MM.1S (cell line): Measurements from ENCODE around the gene LDLRAD3.

Source experiments
- DNase-seq: peaks from one replicate; pipeline ENCODE4 v3.0.0-alpha.2; 2015
- H2AFZ ChIP-seq: fragments of 300-600 bp; sonication (generic); 2 replicates; pipeline ENCODE4 v1.6.0; 2016; ENCODE audit warnings: antibody characterized with exemption, low read length
- H3F3A ChIP-seq: fragments of 300-600 bp; sonication (generic); 2 replicates; pipeline ENCODE4 v1.6.1; 2016; ENCODE audit warnings: mild to moderate bottlenecking, antibody characterized with exemption, low read length, moderate library complexity, mixed read lengths; ENCODE audit not compliant: insufficient read depth
- H3K27ac ChIP-seq: fragments of 300-600 bp; sonication (generic); 2 replicates; pipeline ENCODE4 v1.5.1; 2016; ENCODE audit warnings: mild to moderate bottlenecking, low read length
- H3K27me3 ChIP-seq: fragments of 300-600 bp; sonication (generic); replicated peaks from 2 replicates; pipeline ENCODE4 v1.6.0; 2016; ENCODE audit warnings: low read length; ENCODE audit not compliant: insufficient read depth
- H3K36me3 ChIP-seq: fragments of 300-600 bp; sonication (generic); replicated peaks from 2 replicates; pipeline ENCODE4 v1.6.1; 2016; ENCODE audit warnings: mild to moderate bottlenecking, low read length, mixed read lengths; ENCODE audit not compliant: insufficient read depth
- H3K4me1 ChIP-seq: fragments of 300-600 bp; sonication (generic); 2 replicates; pipeline ENCODE4 v1.6.1; 2016; ENCODE audit warnings: low read length, mixed read lengths
- H3K4me2 ChIP-seq: fragments of 300-600 bp; sonication (generic); 2 replicates; pipeline ENCODE4 v1.6.0; 2016; ENCODE audit warnings: low read depth, low read length
- H3K4me3 ChIP-seq: fragments of 300-600 bp; sonication (generic); 2 replicates; pipeline ENCODE4 v1.5.1; 2016; ENCODE audit warnings: low read length, mixed read lengths
- H3K79me2 ChIP-seq: fragments of 300-600 bp; sonication (generic); 2 replicates; pipeline ENCODE4 v1.6.1; 2016; ENCODE audit warnings: mixed run types, low read length, mixed read lengths
- H3K9ac ChIP-seq: fragments of 300-600 bp; sonication (generic); 2 replicates; pipeline ENCODE4 v1.6.1; 2016; ENCODE audit warnings: low read length, mixed read lengths
- H3K9me2 ChIP-seq: fragments of 300-600 bp; sonication (generic); replicated peaks from 2 replicates; pipeline ENCODE4 v1.6.1; 2016; ENCODE audit warnings: mild to moderate bottlenecking, low read length, mixed read lengths; ENCODE audit not compliant: insufficient read depth
- H3K9me3 ChIP-seq: fragments of 300-600 bp; sonication (generic); replicated peaks from 2 replicates; pipeline ENCODE4 v1.6.1; 2016; ENCODE audit warnings: mild to moderate bottlenecking, low read length, mixed read lengths; ENCODE audit not compliant: insufficient read depth
- H4K20me1 ChIP-seq: fragments of 300-600 bp; sonication (generic); 2 replicates; pipeline ENCODE4 v1.6.1; 2016; ENCODE audit warnings: mild to moderate bottlenecking, low read length, moderate library complexity, mixed read lengths; ENCODE audit not compliant: insufficient read depth
- CTCF ChIP-seq: fragments of 300-600 bp; sonication (generic); IDR thresholded peaks from 2 replicates; pipeline ENCODE4 v1.5.1; 2016; ENCODE audit warnings: antibody characterized with exemption, low read length, mixed read lengths
- EZH2 ChIP-seq: fragments of 300-600 bp; sonication (generic); optimal IDR thresholded peaks from 2 replicates; pipeline ENCODE3; 2017; ENCODE audit warnings: low read depth, mild to moderate bottlenecking, antibody characterized with exemption, low read length, mixed read lengths
- EZH2phosphoT487 ChIP-seq: fragments of 300-600 bp; sonication (generic); IDR thresholded peaks from 2 replicates; pipeline ENCODE4 v1.6.1; 2018; ENCODE audit warnings: antibody characterized with exemption, low read length

Gene LDLRAD3

GRCh38 chr11:36014898-36015665, 71.2 kb downstream of the LDLRAD3 start:
- no peaks in the 10 kb centered on the region for H3K27me3 ChIP-seq
- no peaks in the 10 kb centered on the region for H3K36me3 ChIP-seq
- H3K9me2 ChIP-seq = no peaks in the 10 kb centered on the region
- TF ChIP-seq EZH2 (no peak), CTCF (no peak), EZH2phosphoT487 (no peak)
- no peak overlapping the region for H3K27ac ChIP-seq
- no peaks in the 10 kb centered on the region for H3K9me3 ChIP-seq
- no peak overlapping the region for H2AFZ ChIP-seq
- H3K9ac ChIP-seq = no peak overlapping the region
- H3K79me2 ChIP-seq = no peaks in the 10 kb centered on the region
- H3K4me2 ChIP-seq = no peak overlapping the region
- no peaks in the 10 kb centered on the region for H3K4me1 ChIP-seq
- DNase-seq = no peak
- no peaks in the 10 kb centered on the region for H3F3A ChIP-seq
- no peaks in the 10 kb centered on the region for H4K20me1 ChIP-seq
- no peak overlapping the region for H3K4me3 ChIP-seq

- Histone ChIP-seq H4K20me1 (no peaks in the 10 kb centered on the region), H3K4me1 (no peaks in the 10 kb centered on the region), H3K36me3 (no peaks in the 10 kb centered on the region), H2AFZ (no peak overlapping the region), H3K9me2 (no peaks in the 10 kb centered on the region), H3K9me3 (no peaks in the 10 kb centered on the region), H3F3A (no peaks in the 10 kb centered on the region), H3K79me2 (no peaks in the 10 kb centered on the region), H3K27me3 (no peaks in the 10 kb centered on the region), H3K9ac (no peak overlapping the region), H3K27ac (no peak overlapping the region), H3K4me2 (no peak overlapping the region), H3K4me3 (no peak overlapping the region)
- DNase-seq = no peak
- TF ChIP-seq CTCF = no peak
- TF ChIP-seq EZH2phosphoT487 = no peak
- TF ChIP-seq EZH2 = no peak
Observed at GRCh38 chr11:36015799-36016198, 71.9 kb downstream of the LDLRAD3 start.

- no peaks in the 10 kb centered on the region for H3K4me1 ChIP-seq
- no peaks in the 10 kb centered on the region for H3K36me3 ChIP-seq
- TF ChIP-seq EZH2phosphoT487 (no peak), EZH2 (no peak), CTCF (no peak)
- H2AFZ ChIP-seq = no peak overlapping the region
- H3K9ac ChIP-seq = no peak overlapping the region
- H3F3A ChIP-seq = no peaks in the 10 kb centered on the region
- H3K27ac ChIP-seq = no peak overlapping the region
- no peaks in the 10 kb centered on the region for H3K9me3 ChIP-seq
- no peak for DNase-seq
- no peaks in the 10 kb centered on the region for H4K20me1 ChIP-seq
- H3K4me3 ChIP-seq = no peak overlapping the region
- no peaks in the 10 kb centered on the region for H3K9me2 ChIP-seq
- no peaks in the 10 kb centered on the region for H3K27me3 ChIP-seq
- no peaks in the 10 kb centered on the region for H3K79me2 ChIP-seq
- no peak overlapping the region for H3K4me2 ChIP-seq
Observed at GRCh38 chr11:36016263-36016662, 72.4 kb downstream of the LDLRAD3 start.
